Measurements from ENCODE around the gene JAZF1.

The JAZF1 gene

GRCh38 chr7:27802999-27803398 lies 377.6 kb downstream of the JAZF1 start:
- Histone ChIP-seq H3K27me3 (ENCODE audit: control insufficient read depth, low read length) (no peaks in the 10 kb centered on the region), H3F3A (ENCODE audit: control insufficient read depth, insufficient read depth) (no peaks in the 10 kb centered on the region), H3K4me3 (ENCODE audit: low read length) (no peak overlapping the region), H3K36me3 (ENCODE audit: control insufficient read depth, low read length) (0 out of 2 replicates have a peak, but pooled peaks cover 5% of the 10 kb centered on the region), H3K79me2 (ENCODE audit: control insufficient read depth, low read length) (no peaks in the 10 kb centered on the region), H3K27ac (ENCODE audit: low read depth, low read length) (no peak overlapping the region), H3K4me1 (ENCODE audit: control insufficient read depth, low read length) (no peaks in the 10 kb centered on the region), H4K20me1 (ENCODE audit: control insufficient read depth, insufficient read depth, low read depth, low read length) (no peaks in the 10 kb centered on the region), H3K9me2 (replicated peaks; ENCODE audit: control insufficient read depth, low read length) (no peaks in the 10 kb centered on the region), H3K9me3 (ENCODE audit: control insufficient read depth, insufficient read depth, low read length) (no peaks in the 10 kb centered on the region), H3K4me2 (ENCODE audit: low read length) (no peak overlapping the region)
- TF ChIP-seq, protein P1, sequence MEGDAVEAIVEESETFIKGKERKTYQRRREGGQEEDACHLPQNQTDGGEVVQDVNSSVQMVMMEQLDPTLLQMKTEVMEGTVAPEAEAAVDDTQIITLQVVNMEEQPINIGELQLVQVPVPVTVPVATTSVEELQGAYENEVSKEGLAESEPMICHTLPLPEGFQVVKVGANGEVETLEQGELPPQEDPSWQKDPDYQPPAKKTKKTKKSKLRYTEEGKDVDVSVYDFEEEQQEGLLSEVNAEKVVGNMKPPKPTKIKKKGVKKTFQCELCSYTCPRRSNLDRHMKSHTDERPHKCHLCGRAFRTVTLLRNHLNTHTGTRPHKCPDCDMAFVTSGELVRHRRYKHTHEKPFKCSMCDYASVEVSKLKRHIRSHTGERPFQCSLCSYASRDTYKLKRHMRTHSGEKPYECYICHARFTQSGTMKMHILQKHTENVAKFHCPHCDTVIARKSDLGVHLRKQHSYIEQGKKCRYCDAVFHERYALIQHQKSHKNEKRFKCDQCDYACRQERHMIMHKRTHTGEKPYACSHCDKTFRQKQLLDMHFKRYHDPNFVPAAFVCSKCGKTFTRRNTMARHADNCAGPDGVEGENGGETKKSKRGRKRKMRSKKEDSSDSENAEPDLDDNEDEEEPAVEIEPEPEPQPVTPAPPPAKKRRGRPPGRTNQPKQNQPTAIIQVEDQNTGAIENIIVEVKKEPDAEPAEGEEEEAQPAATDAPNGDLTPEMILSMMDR (IDR thresholded peaks at IDR 0.05; ENCODE audit: low read depth, low read length, poor library complexity, severe bottlenecking), result no peak
- no peak for TF ChIP-seq EZH2phosphoT487 (IDR thresholded peaks at IDR 0.05; ENCODE audit: borderline replicate concordance, low read length)

DNA sequence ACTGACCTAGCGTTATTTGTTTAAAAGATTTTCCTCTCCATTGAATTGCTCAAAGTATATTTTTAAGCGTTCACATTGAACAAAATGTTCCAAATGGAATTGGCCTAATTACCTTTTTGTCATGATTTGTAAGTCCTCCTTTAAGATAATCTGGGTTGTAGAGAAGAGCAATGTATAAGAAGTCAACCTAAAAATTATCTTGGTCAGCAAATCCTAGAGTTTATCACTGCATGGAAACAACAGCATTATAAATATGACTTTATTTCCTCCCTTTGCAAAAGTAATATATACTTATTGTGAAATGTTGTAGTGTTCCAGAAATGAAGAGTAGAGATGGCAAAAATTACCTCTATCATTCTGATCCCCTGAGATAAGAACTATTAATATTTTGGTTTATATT lies 381.4 kb downstream of the JAZF1 start:
- no peak overlapping the region for H3K27ac ChIP-seq (ENCODE audit: low read depth, low read length)

GRCh38 chr7:27795977-27796376 lies 384.6 kb downstream of the JAZF1 start:
- H3K4me3 ChIP-seq (ENCODE audit: low read length), result no peak overlapping the region
- H3K36me3 ChIP-seq (ENCODE audit: control insufficient read depth, low read length), result peaks cover 26% of the 10 kb centered on the region
- no peaks in the 10 kb centered on the region for H3K4me1 ChIP-seq (ENCODE audit: control insufficient read depth, low read length)
- no peaks in the 10 kb centered on the region for H3K9me2 ChIP-seq (replicated peaks; ENCODE audit: control insufficient read depth, low read length)
- H3F3A ChIP-seq (ENCODE audit: control insufficient read depth, insufficient read depth), result no peaks in the 10 kb centered on the region
- H3K9me3 ChIP-seq (ENCODE audit: control insufficient read depth, insufficient read depth, low read length), result no peaks in the 10 kb centered on the region
- TF ChIP-seq, protein P1 (IDR thresholded peaks at IDR 0.05; ENCODE audit: low read depth, low read length, poor library complexity, severe bottlenecking), result no peak
- TF ChIP-seq EZH2phosphoT487 (IDR thresholded peaks at IDR 0.05; ENCODE audit: borderline replicate concordance, low read length), result no peak
- no peak overlapping the region for H3K27ac ChIP-seq (ENCODE audit: low read depth, low read length)
- H4K20me1 ChIP-seq (ENCODE audit: control insufficient read depth, insufficient read depth, low read depth, low read length), result no peaks in the 10 kb centered on the region
- H3K79me2 ChIP-seq (ENCODE audit: control insufficient read depth, low read length), result no peaks in the 10 kb centered on the region
- no peak overlapping the region for H3K4me2 ChIP-seq (ENCODE audit: low read length)
- no peaks in the 10 kb centered on the region for H3K27me3 ChIP-seq (ENCODE audit: control insufficient read depth, low read length)

More for the DNA sequence above, 381.4 kb downstream of the JAZF1 start:
- peaks cover 8% of the 10 kb centered on the region for H3K36me3 ChIP-seq (ENCODE audit: control insufficient read depth, low read length)
- no peak overlapping the region for H3K4me2 ChIP-seq (ENCODE audit: low read length)
- H3K79me2 ChIP-seq (ENCODE audit: control insufficient read depth, low read length), result no peaks in the 10 kb centered on the region
- H3K4me1 ChIP-seq (ENCODE audit: control insufficient read depth, low read length), result no peaks in the 10 kb centered on the region
- no peaks in the 10 kb centered on the region for H3F3A ChIP-seq (ENCODE audit: control insufficient read depth, insufficient read depth)
- TF ChIP-seq, protein P1 (IDR thresholded peaks at IDR 0.05; ENCODE audit: low read depth, low read length, poor library complexity, severe bottlenecking), result no peak
- TF ChIP-seq EZH2phosphoT487 (IDR thresholded peaks at IDR 0.05; ENCODE audit: borderline replicate concordance, low read length), result no peak
- H3K27me3 ChIP-seq (ENCODE audit: control insufficient read depth, low read length), result no peaks in the 10 kb centered on the region
- H4K20me1 ChIP-seq (ENCODE audit: control insufficient read depth, insufficient read depth, low read depth, low read length), result no peaks in the 10 kb centered on the region
- H3K4me3 ChIP-seq (ENCODE audit: low read length), result no peak overlapping the region
- H3K9me2 ChIP-seq (replicated peaks; ENCODE audit: control insufficient read depth, low read length), result no peaks in the 10 kb centered on the region
- no peaks in the 10 kb centered on the region for H3K9me3 ChIP-seq (ENCODE audit: control insufficient read depth, insufficient read depth, low read length)

Measured in DOHH2 (cell line).